Neural cell (in vitro differentiated cells): Measurements from ENCODE around the gene ZNF292. TPM values are rescaled to one million over a fixed set of nuclear protein-coding genes. Genes with fewer than 3 reads are reported as not detected.

Source experiments
- H2AFZ ChIP-seq: fragments of 200-600, 300-800 bp; sonication (generic), shearing (Covaris generic); 2 replicates; pipeline ENCODE4 v1.6.0; 2014; ENCODE audit warnings: low read depth, mild to moderate bottlenecking, antibody characterized with exemption, low read length, moderate library complexity
- H3F3A ChIP-seq: fragments of 200-600 bp; shearing (Covaris generic); 2 replicates; pipeline ENCODE4 v1.6.1; 2016; ENCODE audit warnings: mild to moderate bottlenecking, moderate library complexity, mixed read lengths, antibody characterized with exemption, low read length; ENCODE audit not compliant: insufficient read depth, poor library complexity, severe bottlenecking
- H3K27ac ChIP-seq: fragments of 200-600, 300-800 bp; sonication (generic), shearing (Covaris generic); 2 replicates; pipeline ENCODE4 v1.5.1; 2014; ENCODE audit warnings: mild to moderate bottlenecking, low read length, moderate library complexity
- H3K27me3 ChIP-seq: fragments of 300-800, 200-600 bp; sonication (generic), shearing (Covaris generic); 2 replicates; pipeline ENCODE4 v1.6.0; 2014; ENCODE audit warnings: mild to moderate bottlenecking, low read depth, low read length, moderate library complexity; ENCODE audit not compliant: insufficient read depth
- H3K36me3 ChIP-seq: fragments of 300-800, 200-600 bp; sonication (generic), shearing (Covaris generic); 2 replicates; pipeline ENCODE4 v1.5.1; 2014; ENCODE audit warnings: mild to moderate bottlenecking, antibody characterized with exemption, low read length, moderate library complexity; ENCODE audit not compliant: insufficient read depth
- H3K4me2 ChIP-seq: fragments of 300-800, 200-600 bp; sonication (generic), shearing (Covaris generic); 2 replicates; pipeline ENCODE4 v1.6.0; 2014; ENCODE audit warnings: mild to moderate bottlenecking, low read length
- H3K4me3 ChIP-seq: fragments of 300-800, 200-600 bp; sonication (generic), shearing (Covaris generic); 2 replicates; pipeline ENCODE4 v1.5.1; 2014; ENCODE audit warnings: mild to moderate bottlenecking, low read length, moderate library complexity
- H3K79me2 ChIP-seq: fragments of 200-600 bp; shearing (Covaris generic); replicated peaks from 2 replicates; pipeline ENCODE4 v1.6.0; 2014; ENCODE audit warnings: mild to moderate bottlenecking, low read length, moderate library complexity; ENCODE audit not compliant: insufficient read depth
- H3K9ac ChIP-seq: fragments of 300-800, 200-600 bp; sonication (generic), shearing (Covaris generic); 2 replicates; pipeline ENCODE4 v1.6.1; 2016; ENCODE audit warnings: mild to moderate bottlenecking, low read length, mixed read lengths
- H3K9me2 ChIP-seq: fragments of 200-600 bp; shearing (Covaris generic); 2 replicates; pipeline ENCODE4 v1.6.1; 2016; ENCODE audit warnings: mild to moderate bottlenecking, low read length, mixed read lengths; ENCODE audit not compliant: insufficient read depth
- H3K9me3 ChIP-seq: fragments of 200-600, 300-800 bp; sonication (generic), shearing (Covaris generic); 2 replicates; pipeline ENCODE4 v1.6.1; 2016; ENCODE audit warnings: mild to moderate bottlenecking, mixed run types, low read length, moderate library complexity, mixed read lengths
- H4K20me1 ChIP-seq: fragments of 200-600 bp; shearing (Covaris generic); 2 replicates; pipeline ENCODE4 v1.6.1; 2016; ENCODE audit warnings: mild to moderate bottlenecking, mixed run types; ENCODE audit not compliant: insufficient read depth
- CTCF ChIP-seq: fragments of 450-650 bp; IDR thresholded peaks from 2 replicates; pipeline ENCODE4 v1.5.1; 2014; ENCODE audit warnings: antibody characterized with exemption, mild to moderate bottlenecking, moderate library complexity; ENCODE audit not compliant: poor library complexity, severe bottlenecking
- EP300 ChIP-seq: fragments of 450-650 bp; conservative IDR thresholded peaks from 2 replicates; pipeline ENCODE4 v1.6.1; 2014; ENCODE audit warnings: antibody characterized with exemption, mild to moderate bottlenecking, moderate library complexity; ENCODE audit not compliant: poor library complexity, severe bottlenecking
- EZH2 ChIP-seq: fragments of 200-600, 300-800 bp; shearing (Covaris generic), sonication (generic); IDR thresholded peaks from 2 replicates; pipeline ENCODE4 v1.6.1; 2014; ENCODE audit warnings: antibody characterized with exemption, low read length, borderline replicate concordance, mild to moderate bottlenecking; ENCODE audit not compliant: insufficient read depth, poor library complexity, severe bottlenecking
- MXI1 ChIP-seq: fragments of 450-650 bp; conservative IDR thresholded peaks from 2 replicates; pipeline ENCODE4 v1.6.1; 2014; ENCODE audit warnings: antibody characterized with exemption, mild to moderate bottlenecking; ENCODE audit not compliant: poor library complexity, severe bottlenecking
- POLR2AphosphoS5 ChIP-seq: IDR thresholded peaks from 2 replicates; pipeline ENCODE4 v1.6.1; 2012
- RAD21 ChIP-seq: fragments of 450-650 bp; conservative IDR thresholded peaks from 2 replicates; pipeline ENCODE4 v1.6.1; 2014; ENCODE audit warnings: antibody characterized with exemption, mild to moderate bottlenecking, moderate library complexity
- REST ChIP-seq: IDR thresholded peaks from 2 replicates; pipeline ENCODE4 v1.6.1; 2012; ENCODE audit warnings: borderline replicate concordance
- SMC3 ChIP-seq: fragments of 450-650 bp; conservative IDR thresholded peaks from 2 replicates; pipeline ENCODE4 v1.6.1; 2014; ENCODE audit warnings: antibody characterized with exemption, mild to moderate bottlenecking, moderate library complexity; ENCODE audit not compliant: poor library complexity
- TAF1 ChIP-seq: IDR thresholded peaks from 2 replicates; pipeline ENCODE4 v1.6.1; 2012; ENCODE audit warnings: low read depth
- polyA plus RNA-seq: library from polyadenylated mRNA; depleted of rRNA; stranded (reverse); fragments of >200 nt; gene quantifications from 2 replicates; pipeline ENCODE4 v1.2.3, GENCODE V29; 2014

ZNF292 gene
- polyA plus RNA-seq, 1 donor from 2014 or later, result 29.8 TPM

DNA sequence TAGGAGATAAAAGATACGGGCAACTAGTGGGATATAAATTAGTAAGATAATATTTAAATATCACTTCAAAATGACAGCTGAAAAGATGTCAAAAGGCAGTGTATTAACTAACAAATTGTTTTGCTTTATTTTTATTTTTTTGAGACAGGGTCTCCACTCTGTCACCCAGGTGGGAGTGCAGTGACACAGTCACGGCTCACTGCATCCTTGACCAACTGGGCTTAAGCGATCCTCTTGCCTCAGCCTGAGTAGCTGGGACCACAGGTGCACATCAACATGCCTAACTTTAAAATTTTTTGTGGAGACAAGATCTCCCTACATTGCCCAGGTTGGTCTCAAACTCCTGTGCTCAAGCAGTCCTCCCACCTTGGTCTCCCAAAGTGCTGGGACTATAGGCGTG is 5.9 kb downstream of the ZNF292 start:
- no peak overlapping the region for H3K9ac ChIP-seq
- H3K27me3 ChIP-seq, result no peaks in the 10 kb centered on the region
- H3K79me2 ChIP-seq, result peaks cover 100% of the 10 kb centered on the region
- no peaks in the 10 kb centered on the region for H3K9me3 ChIP-seq
- no peaks in the 10 kb centered on the region for H3K36me3 ChIP-seq
- H3K4me3 ChIP-seq, result no peak overlapping the region
- TF ChIP-seq EP300, result no peak
- TF ChIP-seq REST, result no peak
- no peak overlapping the region for H3K4me2 ChIP-seq
- no peak overlapping the region for H2AFZ ChIP-seq
- no peaks in the 10 kb centered on the region for H3F3A ChIP-seq
- H3K9me2 ChIP-seq, result no peaks in the 10 kb centered on the region
- H4K20me1 ChIP-seq, result peaks cover 25% of the 10 kb centered on the region
- no peak overlapping the region for H3K27ac ChIP-seq

GRCh38 chr6:87164004-87164403 is 8.6 kb downstream of the ZNF292 start:
- Histone ChIP-seq H3K4me3 (no peak overlapping the region), H3K27me3 (no peaks in the 10 kb centered on the region), H4K20me1 (peaks cover 36% of the 10 kb centered on the region), H3K27ac (no peak overlapping the region), H3K9me2 (no peaks in the 10 kb centered on the region), H3K9ac (no peak overlapping the region), H3K9me3 (no peaks in the 10 kb centered on the region), H3K36me3 (no peaks in the 10 kb centered on the region), H2AFZ (no peak overlapping the region), H3F3A (no peaks in the 10 kb centered on the region), H3K79me2 (peaks cover 100% of the 10 kb centered on the region), H3K4me2 (no peak overlapping the region)
- TF ChIP-seq EP300 (no peak), POLR2AphosphoS5 (no peak), EZH2 (no peak), SMC3 (no peak), TAF1 (no peak), RAD21 (no peak), MXI1 (no peak), REST (no peak), CTCF (no peak)
